SK-N-SH (cell line): ENCODE results near the gene TOM1L1. TPM values are rescaled to one million over a fixed set of nuclear protein-coding genes. Genes with fewer than 3 reads are reported as not detected.
A peak's percentile ranks its signal among the peaks of the same experiment; 100 is the strongest.

ENCODE experiments used
- CTCF ChIA-PET: fragments of 300-600, 350-600 bp; formaldehyde crosslinking; extraction: SDS; loops from one replicate; lab custom pipeline; 2021; lab: Yijun Ruan, JAX
- POLR2A ChIA-PET: fragments of 350-600 bp; sonication (Branson Sonifier 250); formaldehyde crosslinking; extraction: SDS; loops from one replicate; lab custom pipeline; 2020; ENCODE audit warnings: antibody characterized with exemption, inconsistent platforms; lab: Yijun Ruan, JAX
- DNase-seq: peaks from one replicate; pipeline ENCODE4 v3.0.0; 2012
- H2AFZ ChIP-seq: fragments of 200-600 bp; sonication (generic); 2 replicates; pipeline ENCODE4 v1.8.1; 2016; ENCODE audit warnings: antibody characterized with exemption, mild to moderate bottlenecking, low read depth
- H3F3A ChIP-seq: fragments of 200-600 bp; sonication (generic); replicated peaks from 2 replicates; pipeline ENCODE3; 2016; ENCODE audit warnings: antibody characterized with exemption, mild to moderate bottlenecking; ENCODE audit not compliant: insufficient read depth
- H3K27ac ChIP-seq, 2 experiments: fragments of 200-500 bp in 1 of 2; fragments of 200-600 bp in 1 of 2; sonication (Bioruptor generic) in 1 of 2; sonication (generic), shearing (Covaris generic) in 1 of 2; 2 replicates each; pipeline versions ENCODE4 v1.5.1 to v1.6.1; 2014 to 2016; ENCODE audit warnings: low read depth in 2 of 2, inconsistent platforms in 1 of 2, low read length in 1 of 2, mild to moderate bottlenecking in 1 of 2, mixed read lengths in 1 of 2
- H3K27me3 ChIP-seq: fragments of 200-600 bp; sonication (generic), shearing (Covaris generic); 2 replicates; pipeline ENCODE4 v1.6.1; 2016; ENCODE audit warnings: mixed run types; ENCODE audit not compliant: insufficient read depth
- H3K36me3 ChIP-seq, 2 experiments: fragments of 200-500 bp in 1 of 2; fragments of 200-600 bp in 1 of 2; sonication (Bioruptor generic) in 1 of 2; sonication (generic) in 1 of 2; replicated peaks in 1 of 2; 2 replicates each; pipeline versions ENCODE3 to v1.5.1; 2014 to 2016; ENCODE audit warnings: low read length in 1 of 2, mild to moderate bottlenecking in 1 of 2; ENCODE audit not compliant: insufficient read depth in 2 of 2, control insufficient read depth in 1 of 2
- H3K4me1 ChIP-seq, 2 experiments: fragments of 200-500 bp in 1 of 2; fragments of 200-600 bp in 1 of 2; sonication (Bioruptor generic) in 1 of 2; sonication (generic), shearing (Covaris generic) in 1 of 2; 2 replicates each; pipeline versions ENCODE4 v1.5.1 to v1.6.1; 2014 to 2016; ENCODE audit warnings: low read depth in 1 of 2, low read length in 1 of 2, mixed run types in 1 of 2; ENCODE audit not compliant: insufficient read depth in 2 of 2, control insufficient read depth in 1 of 2
- H3K4me2 ChIP-seq: fragments of 200-600 bp; sonication (generic), shearing (Covaris generic); 2 replicates; pipeline ENCODE4 v1.6.1; 2017; ENCODE audit warnings: mixed run types
- H3K4me3 ChIP-seq, 2 experiments: fragments of 200-500 bp in 1 of 2; fragments of 200-600 bp in 1 of 2; sonication (Bioruptor generic) in 1 of 2; sonication (generic), shearing (Covaris generic) in 1 of 2; 2 replicates each; pipeline versions ENCODE4 v1.5.1 to v1.8.1; 2014 to 2016; ENCODE audit warnings: low read depth in 2 of 2, inconsistent platforms in 1 of 2, low read length in 1 of 2, mild to moderate bottlenecking in 1 of 2, mixed read lengths in 1 of 2, moderate library complexity in 1 of 2
- H3K79me2 ChIP-seq: fragments of 200-600 bp; sonication (generic); 2 replicates; pipeline ENCODE4 v1.8.1; 2017; ENCODE audit warnings: mild to moderate bottlenecking; ENCODE audit not compliant: insufficient read depth
- H3K9ac ChIP-seq: fragments of 200-600 bp; sonication (generic); 2 replicates; pipeline ENCODE4 v1.6.1; 2017; ENCODE audit warnings: mixed run types
- H3K9me2 ChIP-seq: fragments of 200-600 bp; sonication (generic); 2 replicates; pipeline ENCODE4 v1.6.1; 2017; ENCODE audit warnings: mixed run types
- H3K9me3 ChIP-seq: fragments of 200-600 bp; sonication (generic); 2 replicates; pipeline ENCODE4 v1.6.1; 2017; ENCODE audit warnings: mixed run types, mild to moderate bottlenecking, moderate library complexity
- H4K20me1 ChIP-seq: fragments of 200-600 bp; sonication (generic); 2 replicates; pipeline ENCODE4 v1.6.1; 2017; ENCODE audit warnings: mild to moderate bottlenecking, mixed run types; ENCODE audit not compliant: insufficient read depth
- CHD2 ChIP-seq: fragments of 150-350 bp; IDR thresholded peaks from 2 replicates; pipeline ENCODE4 v1.6.1; 2018; ENCODE audit warnings: low read length; ENCODE audit not compliant: partially characterized antibody
- EP300 ChIP-seq, 2 experiments: IDR thresholded peaks; 2 replicates each; pipeline versions ENCODE4 v1.4.0 to v1.6.1; 2012; ENCODE audit warnings: borderline replicate concordance in 1 of 2, low read depth in 1 of 2, low read length in 1 of 2
- FOSL2 ChIP-seq: IDR thresholded peaks from 2 replicates; pipeline ENCODE4 v1.4.0; 2012; ENCODE audit warnings: low read depth, mild to moderate bottlenecking, moderate library complexity, borderline replicate concordance
- FOXJ3 ChIP-seq: sonication (generic); formaldehyde crosslinking; IDR thresholded peaks from 2 replicates; pipeline ENCODE4 v1.5.1; 2020; ENCODE audit warnings: mild to moderate bottlenecking, missing genetic modification reagents
- FOXM1 ChIP-seq: IDR thresholded peaks from 2 replicates; pipeline ENCODE4 v1.4.0; 2012; ENCODE audit warnings: low read depth, mild to moderate bottlenecking
- GATA2 ChIP-seq: sonication (generic); formaldehyde crosslinking; IDR thresholded peaks from 2 replicates; pipeline ENCODE4 v1.5.0; 2020; ENCODE audit warnings: mild to moderate bottlenecking, missing genetic modification reagents
- JUND ChIP-seq: IDR thresholded peaks from 2 replicates; pipeline ENCODE4 v1.4.0; 2012
- MEF2A ChIP-seq: IDR thresholded peaks from 2 replicates; pipeline ENCODE4 v1.4.0; 2012; ENCODE audit warnings: low read depth, borderline replicate concordance
- PBX3 ChIP-seq: IDR thresholded peaks from 2 replicates; pipeline ENCODE4; 2012
- POLR2AphosphoS5 ChIP-seq: IDR thresholded peaks from 2 replicates; pipeline ENCODE4 v1.6.1; 2012; ENCODE audit warnings: low read depth, low read length
- RAD21 ChIP-seq: IDR thresholded peaks from 2 replicates; pipeline ENCODE4 v1.6.1; 2012; ENCODE audit warnings: mild to moderate bottlenecking, low read length
- RFX5 ChIP-seq: IDR thresholded peaks from 2 replicates; pipeline ENCODE4 v1.6.1; 2012; ENCODE audit warnings: mild to moderate bottlenecking, improper control_type of control experiment, low read length
- TEAD4 ChIP-seq: IDR thresholded peaks from 2 replicates; pipeline ENCODE4 v1.4.0; 2012; ENCODE audit warnings: mild to moderate bottlenecking, borderline replicate concordance; ENCODE audit not compliant: insufficient read depth
- WGBS: methylation state at CpG from one replicate; pipeline ENCODE4 v1.1.6; 2017; ENCODE audit warnings: low lambda C conversion rate; 5-methylcytosine and 5-hydroxymethylcytosine counted together
- polyA plus RNA-seq, 3 experiments: library from polyadenylated mRNA; depleted of rRNA; stranded (reverse); fragments of >200 nt; gene quantifications; 2 replicates each; pipeline ENCODE4 v1.2.3, GENCODE V29; 2012
- TF ChIP-seq, protein P1 (sequence below): IDR thresholded peaks from 2 replicates; pipeline ENCODE4 v1.6.1; 2012; ENCODE audit warnings: mild to moderate bottlenecking, low read depth, low read length, moderate library complexity
- TF ChIP-seq, protein P2 (sequence below): IDR thresholded peaks from 2 replicates; pipeline ENCODE4 v1.4.0; 2012; ENCODE audit warnings: low read depth, borderline replicate concordance
- TF ChIP-seq, protein P3 (sequence below): fragments of 150-350 bp; IDR thresholded peaks from 2 replicates; pipeline ENCODE4 v1.6.1; 2017; ENCODE audit warnings: antibody characterized with exemption, low read length, low read depth, borderline replicate concordance
- TF ChIP-seq, protein P4 (sequence below): fragments of 200-600 bp; sonication (generic); IDR thresholded peaks from 2 replicates; pipeline ENCODE4 v1.6.1; 2017; ENCODE audit warnings: antibody characterized with exemption, mild to moderate bottlenecking, moderate library complexity
- TF ChIP-seq, protein P5 (sequence below): IDR thresholded peaks from 2 replicates; pipeline ENCODE4 v1.4.0; 2012; ENCODE audit warnings: low read depth, borderline replicate concordance

Gene TOM1L1, protein sequence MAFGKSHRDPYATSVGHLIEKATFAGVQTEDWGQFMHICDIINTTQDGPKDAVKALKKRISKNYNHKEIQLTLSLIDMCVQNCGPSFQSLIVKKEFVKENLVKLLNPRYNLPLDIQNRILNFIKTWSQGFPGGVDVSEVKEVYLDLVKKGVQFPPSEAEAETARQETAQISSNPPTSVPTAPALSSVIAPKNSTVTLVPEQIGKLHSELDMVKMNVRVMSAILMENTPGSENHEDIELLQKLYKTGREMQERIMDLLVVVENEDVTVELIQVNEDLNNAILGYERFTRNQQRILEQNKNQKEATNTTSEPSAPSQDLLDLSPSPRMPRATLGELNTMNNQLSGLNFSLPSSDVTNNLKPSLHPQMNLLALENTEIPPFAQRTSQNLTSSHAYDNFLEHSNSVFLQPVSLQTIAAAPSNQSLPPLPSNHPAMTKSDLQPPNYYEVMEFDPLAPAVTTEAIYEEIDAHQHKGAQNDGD
- 46.5 and 64.1 TPM in 2 replicates for polyA plus RNA-seq (2012; rRNA removed)
- 62.7 and 70.8 TPM in 2 replicates for polyA plus RNA-seq (2012; cell fraction: cytosol; rRNA removed)
- 26.2 and 60.7 TPM in 2 replicates for polyA plus RNA-seq (2012; cell fraction: nucleus; rRNA removed)

GRCh38 chr17:54900457-54901229 lies at the start of gene TOM1L1:
TOM1L1 (plus strand) TSS chr17:54900852; CDS start chr17:54900866, 14 bp downstream.
- POLR2A ChIA-PET: interaction anchor here (1.4 to 1.9 kb wide), 2 partner anchors 32 to 40 kb away, joined by 3 to 9 read pairs; no protein-coding TSS in a partner anchor
- H3K9me2 ChIP-seq: no peaks in the 10 kb centered on the region
- H3K36me3 ChIP-seq: peaks cover 13 to 14% of the 10 kb centered on the region in 2 experiments
- H3K4me2 ChIP-seq: no peak within 1 kb of the TSS; the same call in 1 of the 2 replicates
- 2% methylated on average over 48 of the region's 67 CpGs for WGBS
- H3K9me3 ChIP-seq: no peaks in the 10 kb centered on the region
- peak within 1 kb of the TSS; percentile 6 to 85; a peak in 3 of 4 replicates for H3K27ac ChIP-seq
- peak within 1 kb of the TSS; percentile 80 to 94 for H3K4me3 ChIP-seq
- CTCF ChIA-PET: interaction anchor here (1.0 to 3.1 kb wide), 6 partner anchors 10 to 455 kb away, joined by 3 to 18 read pairs (median 4); no protein-coding TSS in a partner anchor
- H3K79me2 ChIP-seq: peaks cover 8% of the 10 kb centered on the region; the same call in 1 of the 2 replicates
- H4K20me1 ChIP-seq: no peaks in the 10 kb centered on the region
- H3K27me3 ChIP-seq: no peaks in the 10 kb centered on the region
- peak within 1 kb of the TSS; percentile 96 for H2AFZ ChIP-seq
- DNase-seq: peak; percentile 92
- peak within 1 kb of the TSS; percentile 68 for H3K9ac ChIP-seq
- peaks cover 4% of the 10 kb centered on the region for H3F3A ChIP-seq
- peaks cover 0 to 31% of the 10 kb centered on the region in 2 experiments; a peak in 2 of 4 replicates for H3K4me1 ChIP-seq
- TF ChIP-seq RAD21 (peak; percentile 33), PBX3 (no peak), CHD2 (peak; percentile 49), FOXM1 (no peak), JUND (no peak), FOSL2 (no peak), TEAD4 (no peak), RFX5 (no peak), GATA2 (CRISPR knock-in tag) (no peak), POLR2AphosphoS5 (peak; percentile 45; the same call in 1 of the 2 replicates), EP300 (IDR thresholded peaks at IDR 0.05; ENCODE audit: borderline replicate concordance in 1 of 2, low read depth in 1 of 2, low read length in 1 of 2) (no peak), FOXJ3 (no peak), MEF2A (no peak)
- TF ChIP-seq, protein P1, sequence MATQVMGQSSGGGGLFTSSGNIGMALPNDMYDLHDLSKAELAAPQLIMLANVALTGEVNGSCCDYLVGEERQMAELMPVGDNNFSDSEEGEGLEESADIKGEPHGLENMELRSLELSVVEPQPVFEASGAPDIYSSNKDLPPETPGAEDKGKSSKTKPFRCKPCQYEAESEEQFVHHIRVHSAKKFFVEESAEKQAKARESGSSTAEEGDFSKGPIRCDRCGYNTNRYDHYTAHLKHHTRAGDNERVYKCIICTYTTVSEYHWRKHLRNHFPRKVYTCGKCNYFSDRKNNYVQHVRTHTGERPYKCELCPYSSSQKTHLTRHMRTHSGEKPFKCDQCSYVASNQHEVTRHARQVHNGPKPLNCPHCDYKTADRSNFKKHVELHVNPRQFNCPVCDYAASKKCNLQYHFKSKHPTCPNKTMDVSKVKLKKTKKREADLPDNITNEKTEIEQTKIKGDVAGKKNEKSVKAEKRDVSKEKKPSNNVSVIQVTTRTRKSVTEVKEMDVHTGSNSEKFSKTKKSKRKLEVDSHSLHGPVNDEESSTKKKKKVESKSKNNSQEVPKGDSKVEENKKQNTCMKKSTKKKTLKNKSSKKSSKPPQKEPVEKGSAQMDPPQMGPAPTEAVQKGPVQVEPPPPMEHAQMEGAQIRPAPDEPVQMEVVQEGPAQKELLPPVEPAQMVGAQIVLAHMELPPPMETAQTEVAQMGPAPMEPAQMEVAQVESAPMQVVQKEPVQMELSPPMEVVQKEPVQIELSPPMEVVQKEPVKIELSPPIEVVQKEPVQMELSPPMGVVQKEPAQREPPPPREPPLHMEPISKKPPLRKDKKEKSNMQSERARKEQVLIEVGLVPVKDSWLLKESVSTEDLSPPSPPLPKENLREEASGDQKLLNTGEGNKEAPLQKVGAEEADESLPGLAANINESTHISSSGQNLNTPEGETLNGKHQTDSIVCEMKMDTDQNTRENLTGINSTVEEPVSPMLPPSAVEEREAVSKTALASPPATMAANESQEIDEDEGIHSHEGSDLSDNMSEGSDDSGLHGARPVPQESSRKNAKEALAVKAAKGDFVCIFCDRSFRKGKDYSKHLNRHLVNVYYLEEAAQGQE: no peak
- TF ChIP-seq, protein P2, sequence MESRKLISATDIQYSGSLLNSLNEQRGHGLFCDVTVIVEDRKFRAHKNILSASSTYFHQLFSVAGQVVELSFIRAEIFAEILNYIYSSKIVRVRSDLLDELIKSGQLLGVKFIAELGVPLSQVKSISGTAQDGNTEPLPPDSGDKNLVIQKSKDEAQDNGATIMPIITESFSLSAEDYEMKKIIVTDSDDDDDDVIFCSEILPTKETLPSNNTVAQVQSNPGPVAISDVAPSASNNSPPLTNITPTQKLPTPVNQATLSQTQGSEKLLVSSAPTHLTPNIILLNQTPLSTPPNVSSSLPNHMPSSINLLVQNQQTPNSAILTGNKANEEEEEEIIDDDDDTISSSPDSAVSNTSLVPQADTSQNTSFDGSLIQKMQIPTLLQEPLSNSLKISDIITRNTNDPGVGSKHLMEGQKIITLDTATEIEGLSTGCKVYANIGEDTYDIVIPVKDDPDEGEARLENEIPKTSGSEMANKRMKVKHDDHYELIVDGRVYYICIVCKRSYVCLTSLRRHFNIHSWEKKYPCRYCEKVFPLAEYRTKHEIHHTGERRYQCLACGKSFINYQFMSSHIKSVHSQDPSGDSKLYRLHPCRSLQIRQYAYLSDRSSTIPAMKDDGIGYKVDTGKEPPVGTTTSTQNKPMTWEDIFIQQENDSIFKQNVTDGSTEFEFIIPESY: no peak
- TF ChIP-seq, protein P3, sequence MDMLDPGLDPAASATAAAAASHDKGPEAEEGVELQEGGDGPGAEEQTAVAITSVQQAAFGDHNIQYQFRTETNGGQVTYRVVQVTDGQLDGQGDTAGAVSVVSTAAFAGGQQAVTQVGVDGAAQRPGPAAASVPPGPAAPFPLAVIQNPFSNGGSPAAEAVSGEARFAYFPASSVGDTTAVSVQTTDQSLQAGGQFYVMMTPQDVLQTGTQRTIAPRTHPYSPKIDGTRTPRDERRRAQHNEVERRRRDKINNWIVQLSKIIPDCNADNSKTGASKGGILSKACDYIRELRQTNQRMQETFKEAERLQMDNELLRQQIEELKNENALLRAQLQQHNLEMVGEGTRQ: no peak
- TF ChIP-seq, protein P4, sequence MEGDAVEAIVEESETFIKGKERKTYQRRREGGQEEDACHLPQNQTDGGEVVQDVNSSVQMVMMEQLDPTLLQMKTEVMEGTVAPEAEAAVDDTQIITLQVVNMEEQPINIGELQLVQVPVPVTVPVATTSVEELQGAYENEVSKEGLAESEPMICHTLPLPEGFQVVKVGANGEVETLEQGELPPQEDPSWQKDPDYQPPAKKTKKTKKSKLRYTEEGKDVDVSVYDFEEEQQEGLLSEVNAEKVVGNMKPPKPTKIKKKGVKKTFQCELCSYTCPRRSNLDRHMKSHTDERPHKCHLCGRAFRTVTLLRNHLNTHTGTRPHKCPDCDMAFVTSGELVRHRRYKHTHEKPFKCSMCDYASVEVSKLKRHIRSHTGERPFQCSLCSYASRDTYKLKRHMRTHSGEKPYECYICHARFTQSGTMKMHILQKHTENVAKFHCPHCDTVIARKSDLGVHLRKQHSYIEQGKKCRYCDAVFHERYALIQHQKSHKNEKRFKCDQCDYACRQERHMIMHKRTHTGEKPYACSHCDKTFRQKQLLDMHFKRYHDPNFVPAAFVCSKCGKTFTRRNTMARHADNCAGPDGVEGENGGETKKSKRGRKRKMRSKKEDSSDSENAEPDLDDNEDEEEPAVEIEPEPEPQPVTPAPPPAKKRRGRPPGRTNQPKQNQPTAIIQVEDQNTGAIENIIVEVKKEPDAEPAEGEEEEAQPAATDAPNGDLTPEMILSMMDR: peak; percentile 18; the same call in 1 of the 2 replicates
- TF ChIP-seq, protein P5, sequence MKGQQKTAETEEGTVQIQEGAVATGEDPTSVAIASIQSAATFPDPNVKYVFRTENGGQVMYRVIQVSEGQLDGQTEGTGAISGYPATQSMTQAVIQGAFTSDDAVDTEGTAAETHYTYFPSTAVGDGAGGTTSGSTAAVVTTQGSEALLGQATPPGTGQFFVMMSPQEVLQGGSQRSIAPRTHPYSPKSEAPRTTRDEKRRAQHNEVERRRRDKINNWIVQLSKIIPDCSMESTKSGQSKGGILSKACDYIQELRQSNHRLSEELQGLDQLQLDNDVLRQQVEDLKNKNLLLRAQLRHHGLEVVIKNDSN: no peak
